ENCODE results near the gene RBM34.
"Not testable (repeated sequence)": the region's sequence is repeated elsewhere in the genome, so short reads cannot be mapped to it uniquely, and the experiment has no call there.

The RBM34 gene, protein sequence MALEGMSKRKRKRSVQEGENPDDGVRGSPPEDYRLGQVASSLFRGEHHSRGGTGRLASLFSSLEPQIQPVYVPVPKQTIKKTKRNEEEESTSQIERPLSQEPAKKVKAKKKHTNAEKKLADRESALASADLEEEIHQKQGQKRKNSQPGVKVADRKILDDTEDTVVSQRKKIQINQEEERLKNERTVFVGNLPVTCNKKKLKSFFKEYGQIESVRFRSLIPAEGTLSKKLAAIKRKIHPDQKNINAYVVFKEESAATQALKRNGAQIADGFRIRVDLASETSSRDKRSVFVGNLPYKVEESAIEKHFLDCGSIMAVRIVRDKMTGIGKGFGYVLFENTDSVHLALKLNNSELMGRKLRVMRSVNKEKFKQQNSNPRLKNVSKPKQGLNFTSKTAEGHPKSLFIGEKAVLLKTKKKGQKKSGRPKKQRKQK

DNA sequence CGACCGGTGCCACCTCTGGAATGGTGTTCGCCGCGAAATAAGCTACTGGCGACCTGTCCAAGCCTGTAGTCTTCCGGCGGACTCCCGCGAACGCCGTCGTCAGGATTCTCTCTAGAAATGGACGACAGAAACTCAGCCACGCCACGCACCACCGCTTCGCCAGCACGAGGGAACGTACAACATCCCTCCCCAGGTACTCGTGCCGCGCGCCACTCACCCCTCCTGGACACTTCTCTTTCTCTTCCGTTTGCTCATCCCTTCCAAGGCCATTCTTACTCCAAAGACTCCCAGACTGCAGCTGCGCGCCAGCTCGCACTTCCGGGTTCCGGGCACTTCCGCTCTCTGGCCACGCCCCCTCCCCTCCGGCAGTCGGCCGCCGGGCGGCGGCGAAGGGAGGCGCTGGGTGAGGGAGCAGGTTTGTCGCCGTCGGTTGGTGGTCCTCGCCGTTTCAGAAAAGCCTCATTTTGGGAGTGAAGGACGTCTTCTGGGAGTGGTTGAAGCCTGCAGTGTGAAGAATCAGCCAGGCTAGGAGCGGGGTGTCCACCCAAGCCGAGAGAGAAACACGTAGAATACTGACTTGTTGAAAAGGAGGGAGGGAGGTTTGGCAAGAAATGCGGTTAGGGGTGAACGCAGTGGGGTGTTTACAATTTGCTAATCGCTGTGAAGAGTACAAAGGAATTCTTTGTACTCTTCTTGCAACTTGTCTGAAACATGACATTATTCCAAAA lies at the start of gene RBM34:
RBM34 (minus strand) TSS at position 294 of the 728 bp plus-strand sequence; CDS start at position 270, 24 bp downstream.
- Mint-ChIP-seq H3K27ac (peak within 1 kb of the TSS; percentile 97), H3K9me3 (no peaks in the 10 kb centered on the region), H3K4me1 (peaks cover 21% of the 10 kb centered on the region), H3K27me3 (no peaks in the 10 kb centered on the region), H3K4me3 (peak within 1 kb of the TSS; percentile 100), H3K36me3 (peaks cover 3% of the 10 kb centered on the region)

DNA sequence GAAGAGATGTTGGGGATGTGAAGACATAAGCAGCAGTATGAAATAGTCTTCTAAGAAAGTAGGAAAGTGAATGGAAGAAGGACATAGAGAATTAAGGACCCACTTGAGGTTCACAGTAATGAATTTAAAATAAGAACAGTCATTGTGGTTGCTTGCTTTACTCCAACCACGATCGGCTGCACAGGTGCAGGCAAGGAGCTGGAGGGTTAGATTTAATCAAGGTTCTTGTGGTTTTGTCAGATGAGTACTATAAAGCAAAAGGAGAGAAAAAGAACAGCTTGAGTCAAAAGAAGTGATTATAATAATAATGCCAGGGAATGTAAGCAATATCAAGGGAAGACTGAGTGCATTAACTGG lies 46.1 kb upstream of the RBM34 start:
- Mint-ChIP-seq H3K27ac (peak overlapping the region; percentile 96), H3K4me1 (peaks cover 32% of the 10 kb centered on the region), H3K27me3 (no peaks in the 10 kb centered on the region), H3K9me3 (no peaks in the 10 kb centered on the region), H3K4me3 (peak overlapping the region; percentile 58), H3K36me3 (peaks cover 11% of the 10 kb centered on the region)

DNA sequence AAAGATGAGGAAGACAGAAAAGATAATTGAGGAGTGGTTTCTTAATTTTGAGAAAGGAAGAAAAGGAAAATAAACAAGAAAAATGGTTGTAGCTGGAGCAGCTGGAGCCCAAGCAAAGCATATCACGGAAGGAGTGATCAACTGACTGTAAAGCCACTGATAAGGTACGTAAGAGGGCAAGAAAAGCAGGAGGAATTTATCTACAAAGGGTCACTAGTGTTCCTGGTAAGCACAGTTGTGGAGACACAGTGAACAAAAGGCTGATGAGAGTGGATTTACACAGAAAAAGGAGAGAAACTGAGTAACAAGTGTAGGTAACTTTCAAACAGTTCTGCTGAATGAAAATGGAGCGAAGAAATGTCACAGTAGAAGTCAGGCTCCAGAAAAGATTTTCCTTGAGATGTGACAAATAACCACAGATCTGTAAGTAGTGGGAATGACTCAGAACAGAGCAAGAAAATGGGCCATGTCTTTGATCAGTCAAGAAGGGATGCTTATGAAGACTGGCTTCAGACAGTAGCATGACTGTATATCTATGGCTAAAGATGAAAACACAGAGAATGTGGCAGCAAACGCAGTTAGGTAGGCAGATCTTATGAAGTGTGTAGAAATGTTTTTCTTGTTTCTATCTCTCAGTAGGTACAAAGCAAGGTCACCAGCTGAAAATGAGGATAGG lies 45.6 kb upstream of the RBM34 start:
- peaks cover 32% of the 10 kb centered on the region for H3K4me1 Mint-ChIP-seq
- H3K27ac Mint-ChIP-seq, result peak overlapping the region; percentile 96
- H3K27me3 Mint-ChIP-seq, result no peaks in the 10 kb centered on the region
- H3K36me3 Mint-ChIP-seq, result peaks cover 9% of the 10 kb centered on the region
- no peaks in the 10 kb centered on the region for H3K9me3 Mint-ChIP-seq
- peak overlapping the region; percentile 58 for H3K4me3 Mint-ChIP-seq

GRCh38 chr1:235205687-235206086 lies 44.6 kb upstream of the RBM34 start:
- Mint-ChIP-seq H3K27ac (peak overlapping the region; percentile 44), H3K27me3 (no peaks in the 10 kb centered on the region), H3K36me3 (peaks cover 6% of the 10 kb centered on the region), H3K9me3 (no peaks in the 10 kb centered on the region), H3K4me1 (peaks cover 32% of the 10 kb centered on the region), H3K4me3 (no peak overlapping the region)

- Mint-ChIP-seq H3K27me3 (no peaks in the 10 kb centered on the region), H3K4me1 (peaks cover 39% of the 10 kb centered on the region), H3K9me3 (no peaks in the 10 kb centered on the region), H3K4me3 (no peak overlapping the region), H3K36me3 (peaks cover 8% of the 10 kb centered on the region), H3K27ac (no peak overlapping the region)
Observed at GRCh38 chr1:235203428-235203827, 42.4 kb upstream of the RBM34 start.

DNA sequence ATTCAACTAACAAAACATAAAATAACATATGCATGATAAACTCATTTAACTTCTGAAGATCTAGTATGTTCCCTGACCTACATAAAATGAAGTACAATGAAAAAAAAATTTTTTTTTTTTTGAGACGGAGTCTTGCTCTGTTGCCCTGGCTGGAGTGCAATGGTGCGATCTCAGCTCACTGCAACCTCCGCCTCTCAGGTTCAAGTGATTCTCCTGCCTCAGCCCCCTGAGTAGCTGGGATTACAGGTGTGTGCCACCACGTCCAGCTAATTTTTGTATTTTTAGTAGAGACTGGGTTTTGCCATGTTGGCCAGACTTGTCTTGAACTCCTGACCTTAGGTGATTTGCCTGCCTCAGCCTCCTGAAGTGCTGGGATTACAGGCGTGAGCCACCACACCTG lies 41.4 kb upstream of the RBM34 start:
- not testable (repeated sequence) for H3K27me3 Mint-ChIP-seq, H3K9me3 Mint-ChIP-seq, H3K4me3 Mint-ChIP-seq, H3K36me3 Mint-ChIP-seq
- Mint-ChIP-seq H3K27ac (peak overlapping the region; percentile 41), H3K4me1 (peaks cover 37% of the 10 kb centered on the region)

DNA sequence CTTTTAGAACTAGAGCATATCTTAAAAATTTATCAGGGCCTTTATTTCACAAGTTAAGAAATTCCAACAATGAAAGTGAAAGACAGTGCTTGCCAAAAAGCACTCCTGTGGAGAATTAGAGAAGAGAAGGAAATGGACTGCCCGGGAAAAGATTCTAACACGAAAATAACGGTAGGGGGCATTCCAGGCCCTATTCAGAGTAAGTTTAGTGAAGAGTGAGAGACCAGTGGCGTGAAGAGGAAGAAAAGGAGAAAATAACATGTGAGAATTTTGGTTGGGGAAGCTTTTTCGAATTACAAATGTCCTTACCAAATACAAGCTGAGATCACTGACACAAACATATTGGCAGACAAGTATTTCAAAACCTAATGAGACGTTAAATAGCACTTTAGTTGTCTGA lies 38.4 kb upstream of the RBM34 start:
- no peak overlapping the region for H3K4me3 Mint-ChIP-seq
- H3K9me3 Mint-ChIP-seq, result no peaks in the 10 kb centered on the region
- H3K4me1 Mint-ChIP-seq, result peaks cover 10% of the 10 kb centered on the region
- peaks cover 5% of the 10 kb centered on the region for H3K36me3 Mint-ChIP-seq
- H3K27me3 Mint-ChIP-seq, result no peaks in the 10 kb centered on the region
- peak overlapping the region; percentile 61 for H3K27ac Mint-ChIP-seq

- Mint-ChIP-seq H3K27ac (no peak overlapping the region), H3K36me3 (peaks cover 12% of the 10 kb centered on the region), H3K4me1 (peaks cover 21% of the 10 kb centered on the region), H3K27me3 (no peaks in the 10 kb centered on the region), H3K9me3 (no peaks in the 10 kb centered on the region), H3K4me3 (no peak overlapping the region)
Observed at GRCh38 chr1:235190431-235190830, 29.4 kb upstream of the RBM34 start.

DNA sequence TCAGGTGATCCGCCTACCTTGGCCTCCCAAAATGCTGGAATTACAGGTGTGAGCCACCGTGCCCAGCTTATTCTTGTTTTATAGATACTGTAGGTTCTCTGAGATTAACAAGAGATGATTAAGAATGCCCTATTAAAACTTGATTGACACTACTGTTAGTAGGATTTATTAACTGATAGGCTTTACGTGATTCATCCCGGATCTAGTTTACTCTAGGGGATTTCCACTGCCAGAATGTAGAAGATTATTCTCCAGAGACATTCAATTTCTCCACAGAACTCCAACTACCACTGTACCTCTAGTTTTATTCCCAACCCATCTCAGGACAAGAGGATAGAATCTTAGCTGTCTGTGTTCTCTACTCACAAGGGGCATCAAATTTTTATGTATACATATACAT lies 26.3 kb upstream of the RBM34 start:
- H3K4me1 Mint-ChIP-seq, result peaks cover 32% of the 10 kb centered on the region
- H3K9me3 Mint-ChIP-seq, result no peaks in the 10 kb centered on the region
- peaks cover 16% of the 10 kb centered on the region for H3K36me3 Mint-ChIP-seq
- H3K27me3 Mint-ChIP-seq, result no peaks in the 10 kb centered on the region
- H3K4me3 Mint-ChIP-seq, result no peak overlapping the region
- peak overlapping the region; percentile 59 for H3K27ac Mint-ChIP-seq

GRCh38 chr1:235181561-235182245 lies 20.7 kb upstream of the RBM34 start:
- no peaks in the 10 kb centered on the region for H3K9me3 Mint-ChIP-seq
- H3K36me3 Mint-ChIP-seq, result peaks cover 14% of the 10 kb centered on the region
- no peak overlapping the region for H3K4me3 Mint-ChIP-seq
- peak overlapping the region; percentile 32 for H3K27ac Mint-ChIP-seq
- no peaks in the 10 kb centered on the region for H3K27me3 Mint-ChIP-seq
- peaks cover 29% of the 10 kb centered on the region for H3K4me1 Mint-ChIP-seq

DNA sequence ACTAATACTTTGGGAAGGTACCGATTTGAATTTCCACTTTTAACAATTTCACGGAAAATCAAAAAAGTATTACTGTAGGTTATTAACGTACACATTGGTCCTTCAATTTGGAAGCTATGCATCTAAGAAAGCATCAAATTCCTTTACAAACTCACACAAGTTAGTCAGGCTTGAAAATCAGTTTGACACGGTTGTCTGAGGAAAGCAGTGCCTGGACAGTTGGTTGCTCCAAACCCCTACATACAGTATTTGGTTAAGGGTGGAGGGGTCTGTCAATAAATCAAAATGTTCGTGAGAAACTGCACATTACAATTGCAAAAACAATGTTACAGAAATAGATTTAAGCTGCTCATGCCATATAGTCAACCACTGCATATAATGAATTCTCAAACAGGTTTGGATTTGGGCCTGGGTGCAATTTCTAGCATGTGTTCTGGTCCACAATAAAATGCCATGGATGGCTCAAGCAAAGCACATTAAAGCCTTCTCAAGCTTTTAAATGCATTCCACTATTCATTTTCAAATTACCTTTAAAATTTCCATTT lies 19.9 kb upstream of the RBM34 start:
- Mint-ChIP-seq H3K4me3 (no peak overlapping the region), H3K27ac (no peak overlapping the region), H3K27me3 (no peaks in the 10 kb centered on the region)

DNA sequence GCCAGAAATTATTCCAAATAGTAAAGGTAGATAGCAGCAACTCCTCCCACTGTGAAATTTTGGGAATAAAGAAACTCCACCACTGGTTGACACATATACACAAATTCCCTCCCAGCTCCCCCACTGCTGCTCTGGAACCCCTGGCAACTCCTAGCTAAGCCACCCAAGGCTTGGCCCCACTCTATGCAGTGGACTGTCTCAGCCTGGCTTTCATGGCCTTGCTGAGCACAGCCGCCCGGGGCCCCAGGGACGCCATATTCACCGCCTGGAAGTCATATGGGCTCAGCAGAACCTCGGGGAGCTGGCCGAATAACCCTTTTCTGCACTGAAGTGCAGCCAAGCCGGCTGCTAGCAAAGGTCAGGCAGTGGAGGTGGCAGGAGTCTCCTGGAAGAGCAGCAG lies 15.4 kb upstream of the RBM34 start:
- no peaks in the 10 kb centered on the region for H3K9me3 Mint-ChIP-seq
- peaks cover 10% of the 10 kb centered on the region for H3K4me1 Mint-ChIP-seq
- H3K27ac Mint-ChIP-seq, result no peak overlapping the region
- peaks cover 9% of the 10 kb centered on the region for H3K36me3 Mint-ChIP-seq
- no peaks in the 10 kb centered on the region for H3K27me3 Mint-ChIP-seq
- no peak overlapping the region for H3K4me3 Mint-ChIP-seq

More for the DNA sequence above, 19.9 kb upstream of the RBM34 start:
- peaks cover 29% of the 10 kb centered on the region for H3K4me1 Mint-ChIP-seq
- peaks cover 14% of the 10 kb centered on the region for H3K36me3 Mint-ChIP-seq
- no peaks in the 10 kb centered on the region for H3K9me3 Mint-ChIP-seq

- Mint-ChIP-seq H3K27ac (no peak overlapping the region), H3K36me3 (peaks cover 4% of the 10 kb centered on the region), H3K4me1 (no peaks in the 10 kb centered on the region), H3K4me3 (no peak overlapping the region), H3K9me3 (no peaks in the 10 kb centered on the region), H3K27me3 (no peaks in the 10 kb centered on the region)
Observed at GRCh38 chr1:235169986-235170385, 8.9 kb upstream of the RBM34 start.

DNA sequence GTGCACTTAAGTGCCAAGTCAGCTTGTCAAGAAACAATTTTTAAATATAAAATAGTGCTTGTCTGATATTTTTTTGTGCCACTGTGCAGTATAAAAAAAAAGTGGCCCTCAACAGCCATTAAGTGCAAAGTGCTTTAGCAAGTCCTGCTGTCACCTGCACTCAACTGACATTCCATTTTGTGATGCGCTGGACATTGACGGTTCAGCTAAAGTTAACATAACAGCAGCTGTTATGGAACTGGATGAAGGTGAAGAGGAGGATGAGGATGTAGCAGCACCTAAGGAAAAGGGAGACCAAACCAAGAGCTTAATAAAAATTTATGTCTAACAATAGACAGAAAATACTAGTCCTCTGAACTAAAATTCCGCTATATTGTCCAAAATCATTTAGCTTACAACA lies 7.3 kb upstream of the RBM34 start:
- H3K36me3 Mint-ChIP-seq, result peaks cover 2% of the 10 kb centered on the region
- H3K9me3 Mint-ChIP-seq, result no peaks in the 10 kb centered on the region
- no peaks in the 10 kb centered on the region for H3K4me1 Mint-ChIP-seq
- no peaks in the 10 kb centered on the region for H3K27me3 Mint-ChIP-seq
- no peak overlapping the region for H3K4me3 Mint-ChIP-seq
- H3K27ac Mint-ChIP-seq, result no peak overlapping the region

- Mint-ChIP-seq H3K4me1 (peaks cover 21% of the 10 kb centered on the region), H3K36me3 (peaks cover 3% of the 10 kb centered on the region), H3K9me3 (no peaks in the 10 kb centered on the region), H3K27me3 (no peaks in the 10 kb centered on the region), H3K27ac (peak overlapping the region; percentile 97), H3K4me3 (peak overlapping the region; percentile 100)
Observed at GRCh38 chr1:235161685-235162327, 756 bp upstream of the RBM34 start.

Measured in activated naive CD4-positive, alpha-beta T cell treated with anti-CD3 and anti-CD28 coated beads, Interleukin-2, amount 50 U/mL, for 24 hours (primary cell).